GM19193 (cell line): ENCODE measurements around the gene VKORC1.

Experiments
- POLR2A ChIP-seq: IDR thresholded peaks from 4 replicates; pipeline ENCODE4 v1.6.1; 2011; ENCODE audit not compliant: insufficient read depth, insufficient read length; ENCODE audit errors: extremely low read depth

Gene VKORC1

GRCh38 chr16:31112711-31113110, 18.1 kb upstream of the VKORC1 start:
- TF ChIP-seq POLR2A, result no peak

DNA sequence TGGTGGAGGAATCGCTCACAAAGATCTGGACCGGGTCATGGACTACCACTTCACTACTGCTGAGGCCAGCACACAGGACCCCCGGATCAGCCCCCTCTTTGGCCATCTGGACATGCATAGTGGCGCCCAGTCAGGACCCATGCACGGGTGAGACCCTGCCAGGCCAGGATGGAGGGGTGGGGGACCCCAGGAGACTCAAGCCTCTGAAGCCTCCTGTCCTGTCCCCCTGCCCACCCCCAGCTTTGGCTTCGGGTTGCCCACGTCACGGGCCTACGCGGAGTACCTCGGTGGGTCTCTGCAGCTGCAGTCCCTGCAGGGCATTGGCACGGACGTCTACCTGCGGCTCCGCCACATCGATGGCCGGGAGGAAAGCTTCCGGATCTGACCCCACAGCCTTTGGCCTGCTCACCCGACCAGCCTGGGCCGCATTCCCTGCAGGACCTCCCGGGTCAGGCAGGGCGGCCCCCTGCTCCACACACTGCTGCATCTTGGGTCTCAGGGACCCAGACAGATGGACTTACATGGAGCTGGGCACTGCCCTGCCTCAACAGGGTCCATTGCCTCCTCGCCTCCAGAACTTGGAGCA, 17.4 kb upstream of the VKORC1 start:
- TF ChIP-seq POLR2A, result no peak

GRCh38 chr16:31110106-31111034, 15.8 kb upstream of the VKORC1 start:
- TF ChIP-seq POLR2A, result no peak

GRCh38 chr16:31109622-31110021, 15.0 kb upstream of the VKORC1 start:
- TF ChIP-seq POLR2A, result no peak

GRCh38 chr16:31108794-31109558, 14.4 kb upstream of the VKORC1 start:
- TF ChIP-seq POLR2A, result no peak

DNA sequence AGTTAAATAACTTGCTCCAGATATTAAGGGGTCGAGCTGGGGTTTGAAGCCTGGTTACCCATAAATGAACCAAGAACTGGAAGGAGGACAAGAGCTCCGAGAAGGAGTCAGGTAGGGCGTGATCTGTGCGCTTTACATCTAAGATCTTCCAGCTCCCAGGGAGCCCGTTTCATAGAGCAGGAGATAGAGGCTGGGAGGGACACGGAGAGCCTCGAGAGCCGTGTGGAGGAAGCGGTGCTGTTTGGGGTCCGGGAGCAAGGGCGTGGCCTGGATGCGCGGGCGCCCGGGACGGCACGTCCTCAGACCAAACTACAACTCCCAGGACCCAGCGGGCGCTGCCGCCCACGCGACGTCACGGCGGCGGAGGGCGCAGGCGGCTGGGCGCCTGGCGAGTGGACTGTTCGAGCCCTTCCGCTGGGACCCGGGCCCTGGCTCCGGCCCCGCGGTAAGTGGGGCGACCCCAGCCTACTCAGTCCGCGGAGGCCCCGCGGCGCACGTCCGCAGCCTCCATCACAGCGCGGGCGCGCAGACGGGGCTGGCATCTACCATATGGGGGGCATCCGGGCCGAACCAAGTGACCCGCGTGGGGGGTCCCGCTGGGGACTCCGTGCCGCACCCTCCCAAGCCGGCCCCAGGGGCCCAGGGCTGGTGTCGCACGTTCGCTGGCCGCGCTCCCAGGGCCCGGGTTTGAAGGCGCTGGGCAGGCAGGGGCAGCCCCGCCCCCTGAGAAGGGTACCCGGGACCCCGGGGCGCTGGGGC, 13.6 kb upstream of the VKORC1 start, which contains the start of gene BCKDK:
Gene BCKDK, plus strand, starts transcription at position 352 of the 759 bp plus-strand sequence. CDS start 838 bp downstream, outside the sequence.
- TF ChIP-seq POLR2A, result peak; percentile 65

- no peak for TF ChIP-seq POLR2A
Measured at GRCh38 chr16:31107465-31107867, 12.9 kb upstream of the VKORC1 start.

DNA sequence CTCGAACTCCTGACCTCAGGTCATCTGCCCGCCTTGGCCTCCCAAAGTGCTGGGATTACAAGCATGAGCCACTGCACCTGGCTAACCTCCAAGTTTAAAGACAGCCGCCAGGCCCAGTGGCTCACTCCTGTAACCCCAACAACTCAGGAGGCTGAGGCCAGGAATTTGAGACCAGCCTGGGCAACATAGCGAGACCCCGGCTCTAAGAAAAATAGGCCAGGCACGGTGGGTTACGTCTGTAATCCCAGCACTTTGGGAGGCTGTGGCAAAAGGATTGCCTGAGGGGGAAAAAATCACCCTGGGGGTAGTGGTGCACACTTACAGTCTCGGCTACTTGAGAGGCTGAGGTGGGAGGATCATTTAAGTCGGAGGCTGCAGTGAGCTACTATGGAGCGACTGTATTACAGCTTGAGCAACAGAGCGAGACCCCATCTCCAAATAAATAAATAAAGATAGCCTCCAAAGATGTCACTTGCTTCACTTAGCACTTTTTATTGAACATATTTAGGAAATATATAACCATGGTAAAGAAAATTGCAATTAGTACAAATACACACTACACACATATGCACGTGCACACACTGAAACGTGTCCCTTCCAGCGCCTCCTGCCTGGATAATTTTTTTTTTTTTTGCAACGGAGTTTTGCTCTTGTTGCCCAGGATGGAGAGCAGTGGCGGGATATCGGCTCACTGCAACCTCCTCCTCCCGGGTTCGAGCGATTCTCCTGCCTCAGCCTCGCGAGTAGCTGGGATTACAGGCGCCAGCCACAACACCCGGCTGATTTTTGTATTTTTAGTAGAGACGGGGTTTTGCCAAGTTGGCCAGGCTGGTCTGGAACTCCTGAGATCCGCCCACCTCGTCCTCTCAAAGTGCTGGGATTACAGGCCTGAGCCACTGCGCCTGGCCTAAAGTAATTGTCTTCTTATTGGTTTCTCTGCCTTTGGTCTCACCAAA, 12.2 kb upstream of the VKORC1 start:
- TF ChIP-seq POLR2A, result no peak

DNA sequence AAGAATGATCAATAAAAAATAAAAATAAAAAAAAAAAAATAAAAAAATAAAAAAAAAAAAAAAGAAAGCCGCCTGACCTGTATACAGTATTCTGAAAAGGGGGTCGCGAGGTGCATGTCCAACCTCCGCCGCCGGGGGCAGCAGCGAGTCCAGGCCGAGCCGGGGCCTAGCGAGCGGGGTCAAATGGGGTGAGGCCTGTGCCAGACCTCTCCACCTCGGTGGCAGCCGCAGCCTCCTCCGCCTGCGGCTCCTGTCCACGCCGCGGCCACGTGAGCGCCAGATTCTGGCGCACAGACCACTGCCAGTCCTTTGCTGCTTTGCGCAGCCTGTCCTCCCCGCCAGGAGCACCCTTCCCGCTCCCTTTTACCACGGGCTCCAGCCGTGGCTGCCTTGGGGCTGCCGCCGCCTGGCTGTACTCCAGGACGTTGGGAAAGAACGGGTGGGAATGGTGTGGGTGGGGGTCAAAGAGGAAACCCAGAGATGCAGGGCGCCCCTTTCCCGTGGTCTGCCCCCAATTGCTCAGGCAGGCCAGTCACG, 11.1 kb upstream of the VKORC1 start:
- TF ChIP-seq POLR2A, result peak; percentile 32

DNA sequence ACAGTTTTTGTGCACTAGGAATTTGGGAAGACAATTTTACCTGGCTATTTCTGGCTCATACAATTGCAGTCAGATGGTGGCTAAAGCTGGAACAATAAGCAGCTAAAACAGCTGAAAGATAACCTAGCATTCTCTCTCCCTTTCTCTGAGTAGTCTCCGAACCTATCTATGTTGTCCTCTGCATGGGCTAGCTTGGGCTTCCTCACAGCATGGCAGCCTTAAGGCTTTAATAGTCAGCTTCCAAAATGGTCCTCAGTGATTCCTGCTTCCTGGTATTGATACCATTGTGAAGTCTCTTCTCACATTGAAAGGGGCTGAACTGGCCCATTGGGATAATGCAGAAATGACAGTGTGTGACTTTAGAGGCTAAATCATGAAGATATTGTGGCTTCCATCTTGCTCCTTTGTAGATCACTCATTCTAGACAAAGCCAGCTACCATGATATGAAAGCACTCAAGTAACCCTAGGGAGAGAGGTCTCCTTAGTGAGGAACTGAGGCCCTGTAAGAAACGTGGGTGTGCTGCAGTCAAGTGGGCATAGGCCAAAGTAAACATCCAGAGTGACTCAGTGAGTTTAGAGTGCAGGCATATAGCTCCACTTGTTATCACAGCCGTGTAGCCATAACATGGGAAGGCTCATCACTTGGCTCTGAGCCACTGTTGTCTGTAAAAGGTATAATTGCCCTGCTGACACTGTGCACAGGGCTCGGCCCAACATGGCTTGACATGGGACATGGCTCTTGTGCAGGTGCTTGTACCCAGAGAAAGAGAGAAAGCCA, 5.5 kb upstream of the VKORC1 start:
- no peak for TF ChIP-seq POLR2A

- TF ChIP-seq POLR2A, result no peak
Measured at GRCh38 chr16:31094088-31094423, 541 bp downstream of the VKORC1 start.

DNA sequence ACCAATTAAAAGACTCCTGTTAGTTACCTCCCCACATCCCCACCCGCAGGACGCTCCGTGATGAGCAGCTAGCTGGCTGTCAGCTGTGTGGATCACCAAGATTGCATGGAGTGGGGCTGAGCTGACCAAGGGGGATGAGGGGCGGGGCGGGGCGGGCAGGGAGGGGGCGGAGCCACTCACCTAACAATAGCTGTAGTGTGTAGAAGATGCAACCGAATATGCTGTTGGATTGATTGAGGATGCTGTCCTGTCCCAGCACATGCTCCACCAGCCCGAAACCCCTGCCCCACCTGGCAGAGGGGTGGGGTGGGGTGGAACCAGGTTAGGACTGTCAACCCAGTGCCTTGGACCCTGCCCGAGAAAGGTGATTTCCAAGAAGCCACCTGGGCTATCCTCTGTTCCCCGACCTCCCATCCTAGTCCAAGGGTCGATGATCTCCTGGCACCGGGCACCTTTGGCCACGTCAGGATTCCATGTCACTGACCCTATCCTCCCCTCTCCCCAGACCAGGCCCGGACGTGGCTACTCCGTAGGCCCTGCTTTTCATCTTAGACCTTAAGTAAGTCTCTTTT, 1.4 kb downstream of the VKORC1 start:
- TF ChIP-seq POLR2A, result no peak

DNA sequence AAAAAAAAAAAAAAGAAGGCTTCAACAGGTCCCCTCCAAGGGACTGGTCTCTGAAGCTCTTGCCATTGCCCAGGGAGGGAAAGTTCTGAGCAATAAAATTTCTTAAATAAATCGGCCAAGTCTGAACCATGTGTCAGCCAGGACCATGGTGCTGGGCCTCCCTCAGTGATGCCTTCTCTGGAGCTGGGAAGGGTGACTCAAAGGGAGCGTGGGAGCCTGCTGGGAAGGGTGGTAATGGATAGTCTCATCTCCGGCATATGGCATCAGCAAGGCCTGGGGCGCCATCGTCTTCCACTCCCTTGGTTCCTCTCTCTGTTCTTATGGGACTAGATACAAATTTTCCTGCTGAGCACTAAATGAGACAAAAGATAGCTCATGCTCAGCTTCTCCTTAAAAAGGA, 2.3 kb downstream of the VKORC1 start:
- TF ChIP-seq POLR2A, result no peak

- TF ChIP-seq POLR2A, result no peak
Measured at GRCh38 chr16:31090540-31090939, 4.1 kb downstream of the VKORC1 start.
